ENCODE results near the gene HAVCR1. TPM values are rescaled to one million over a fixed set of nuclear protein-coding genes. Genes with fewer than 3 reads are reported as not detected.

Gene HAVCR1
- total RNA-seq, 4 donors from 2014 or later = 1.1 TPM; not detected in 3

GRCh38 chr5:157006262-157006661 is 52.7 kb downstream of the HAVCR1 start:
- TF ChIP-seq EP300 (IDR thresholded peaks at IDR 0.05) = no peak
- no peak for TF ChIP-seq POLR2AphosphoS5 (IDR thresholded peaks at IDR 0.05)
- TF ChIP-seq, protein P1, sequence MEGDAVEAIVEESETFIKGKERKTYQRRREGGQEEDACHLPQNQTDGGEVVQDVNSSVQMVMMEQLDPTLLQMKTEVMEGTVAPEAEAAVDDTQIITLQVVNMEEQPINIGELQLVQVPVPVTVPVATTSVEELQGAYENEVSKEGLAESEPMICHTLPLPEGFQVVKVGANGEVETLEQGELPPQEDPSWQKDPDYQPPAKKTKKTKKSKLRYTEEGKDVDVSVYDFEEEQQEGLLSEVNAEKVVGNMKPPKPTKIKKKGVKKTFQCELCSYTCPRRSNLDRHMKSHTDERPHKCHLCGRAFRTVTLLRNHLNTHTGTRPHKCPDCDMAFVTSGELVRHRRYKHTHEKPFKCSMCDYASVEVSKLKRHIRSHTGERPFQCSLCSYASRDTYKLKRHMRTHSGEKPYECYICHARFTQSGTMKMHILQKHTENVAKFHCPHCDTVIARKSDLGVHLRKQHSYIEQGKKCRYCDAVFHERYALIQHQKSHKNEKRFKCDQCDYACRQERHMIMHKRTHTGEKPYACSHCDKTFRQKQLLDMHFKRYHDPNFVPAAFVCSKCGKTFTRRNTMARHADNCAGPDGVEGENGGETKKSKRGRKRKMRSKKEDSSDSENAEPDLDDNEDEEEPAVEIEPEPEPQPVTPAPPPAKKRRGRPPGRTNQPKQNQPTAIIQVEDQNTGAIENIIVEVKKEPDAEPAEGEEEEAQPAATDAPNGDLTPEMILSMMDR (IDR thresholded peaks at IDR 0.05) = no peak
- no peak for TF ChIP-seq POLR2A (IDR thresholded peaks at IDR 0.05)
- no peak for ATAC-seq
- Histone ChIP-seq H3K36me3 (no peaks in the 10 kb centered on the region), H3K9me3 (peaks cover 0 to 15% (median 0%) of the 10 kb centered on the region in 3 donors), H3K27ac (no peak overlapping the region), H3K4me1 (no peaks in the 10 kb centered on the region), H3K4me3 (no peak overlapping the region), H3K27me3 (no peaks in the 10 kb centered on the region)
- WGBS, 2 donors (ENCODE audit: low coverage in 1 of 2) = 45 to 83% methylated on average over 1 to 2 of the region's 2 CpGs

GRCh38 chr5:157004893-157005551 is 53.9 kb downstream of the HAVCR1 start:
- no peaks in the 10 kb centered on the region for H3K27me3 ChIP-seq
- H3K9me3 ChIP-seq = peaks cover 0 to 28% (median 0%) of the 10 kb centered on the region in 3 donors
- H3K27ac ChIP-seq = no peak overlapping the region
- H3K4me3 ChIP-seq = no peak overlapping the region
- no peak for ATAC-seq
- TF ChIP-seq, protein P1 (IDR thresholded peaks at IDR 0.05) = no peak
- TF ChIP-seq EP300 (IDR thresholded peaks at IDR 0.05) (no peak), POLR2AphosphoS5 (IDR thresholded peaks at IDR 0.05) (no peak), POLR2A (IDR thresholded peaks at IDR 0.05) (no peak)
- no peaks in the 10 kb centered on the region for H3K36me3 ChIP-seq
- no peaks in the 10 kb centered on the region for H3K4me1 ChIP-seq

- no peaks in the 10 kb centered on the region for H3K4me1 ChIP-seq
- ATAC-seq = no peak
- no peak overlapping the region for H3K4me3 ChIP-seq
Observed at GRCh38 chr5:156991714-156992113, 67.2 kb downstream of the HAVCR1 start.

GRCh38 chr5:156984064-156984463 is 74.9 kb downstream of the HAVCR1 start:
- Histone ChIP-seq H3K27ac (no peak overlapping the region), H3K27me3 (no peaks in the 10 kb centered on the region), H3K36me3 (no peaks in the 10 kb centered on the region), H3K4me3 (no peak overlapping the region), H3K9me3 (peaks cover 0 to 9% (median 0%) of the 10 kb centered on the region in 3 donors), H3K4me1 (no peaks in the 10 kb centered on the region)
- ATAC-seq = no peak
- TF ChIP-seq POLR2AphosphoS5 (IDR thresholded peaks at IDR 0.05) (no peak), POLR2A (IDR thresholded peaks at IDR 0.05) (no peak), EP300 (IDR thresholded peaks at IDR 0.05) (no peak)
- TF ChIP-seq, protein P1 (IDR thresholded peaks at IDR 0.05) = no peak
- WGBS, 2 donors (ENCODE audit: low coverage in 1 of 2) = 96 to 100% methylated on average over 4 to 9 of the region's 9 CpGs

More at GRCh38 chr5:156991714-156992113, 67.2 kb downstream of the HAVCR1 start:
- H3K36me3 ChIP-seq = no peaks in the 10 kb centered on the region
- peaks cover 0 to 6% (median 0%) of the 10 kb centered on the region in 3 donors for H3K9me3 ChIP-seq
- WGBS, 2 donors (ENCODE audit: low coverage in 1 of 2) = 70 to 80% methylated on average over 2 to 4 of the region's 4 CpGs
- no peaks in the 10 kb centered on the region for H3K27me3 ChIP-seq
- TF ChIP-seq EP300 (IDR thresholded peaks at IDR 0.05) (no peak), POLR2AphosphoS5 (IDR thresholded peaks at IDR 0.05) (no peak), POLR2A (IDR thresholded peaks at IDR 0.05) (no peak)
- TF ChIP-seq, protein P1 (IDR thresholded peaks at IDR 0.05) = no peak
- no peak overlapping the region for H3K27ac ChIP-seq

DNA sequence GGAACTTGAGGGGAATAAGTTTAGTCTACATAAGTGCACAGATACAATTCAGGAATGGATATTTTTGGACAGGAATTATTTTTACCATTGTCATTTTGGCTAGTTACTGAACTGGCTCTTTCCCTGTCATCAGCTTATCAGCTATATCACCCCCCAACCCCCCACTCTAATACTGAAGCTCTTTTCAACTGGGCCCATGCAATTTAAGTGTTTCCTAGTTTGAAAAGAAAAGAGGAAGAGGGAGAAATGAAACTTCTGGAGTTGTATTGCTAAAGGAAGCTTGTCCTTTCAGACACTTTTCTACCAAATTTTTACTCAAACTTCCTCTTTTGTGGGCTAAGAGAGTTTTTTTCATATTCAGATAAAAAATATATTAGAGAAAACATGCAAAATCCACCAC is 77.4 kb downstream of the HAVCR1 start:
- Histone ChIP-seq H3K4me3 (no peak overlapping the region), H3K27ac (no peak overlapping the region), H3K4me1 (no peaks in the 10 kb centered on the region), H3K27me3 (no peaks in the 10 kb centered on the region), H3K9me3 (peaks cover 0 to 4% (median 0%) of the 10 kb centered on the region in 3 donors), H3K36me3 (no peaks in the 10 kb centered on the region)
- no peak for ATAC-seq
- TF ChIP-seq POLR2AphosphoS5 (IDR thresholded peaks at IDR 0.05) = no peak
- TF ChIP-seq EP300 (IDR thresholded peaks at IDR 0.05) = no peak
- no peak for TF ChIP-seq POLR2A (IDR thresholded peaks at IDR 0.05)
- TF ChIP-seq, protein P1 (IDR thresholded peaks at IDR 0.05) = no peak
